ENCODE data around the gene TTLL9. TPM values are rescaled to one million over a fixed set of nuclear protein-coding genes. Genes with fewer than 3 reads are reported as not detected.
"Not testable (repeated sequence)": the region's sequence is repeated elsewhere in the genome, so short reads cannot be mapped to it uniquely, and the experiment has no call there.

The TTLL9 gene
- polyA plus RNA-seq, 1 donor = 0.25 TPM

DNA sequence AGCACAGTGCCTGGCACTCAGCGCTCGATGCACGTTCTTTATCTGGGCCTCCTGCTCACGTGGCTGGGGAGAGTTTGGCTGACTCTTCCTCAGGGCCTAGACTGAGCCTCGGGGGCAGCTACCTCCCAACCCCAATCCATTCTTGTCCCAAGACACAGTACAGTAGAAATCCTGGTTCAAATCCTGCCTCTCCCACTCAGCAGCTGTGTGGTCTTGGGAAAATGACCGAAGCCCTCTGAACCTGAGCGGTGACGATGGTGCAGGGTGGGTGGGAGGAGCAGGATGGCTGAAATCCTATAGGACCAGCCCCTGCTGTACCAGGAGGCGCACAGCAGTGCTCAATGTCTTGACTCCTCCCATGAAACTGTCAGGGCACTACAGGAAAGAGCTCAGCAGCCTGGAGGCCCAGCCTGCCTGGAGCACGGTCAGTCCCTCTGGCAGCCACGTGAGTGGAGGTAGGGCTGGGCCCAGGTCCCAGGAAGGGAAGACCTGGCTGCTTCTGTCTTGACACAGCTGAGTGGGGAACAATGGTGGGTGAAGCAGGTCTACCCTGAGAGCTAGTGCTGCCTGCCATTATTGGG lies 49.9 kb downstream of the TTLL9 start:
- DNase-seq = no peak

DNA sequence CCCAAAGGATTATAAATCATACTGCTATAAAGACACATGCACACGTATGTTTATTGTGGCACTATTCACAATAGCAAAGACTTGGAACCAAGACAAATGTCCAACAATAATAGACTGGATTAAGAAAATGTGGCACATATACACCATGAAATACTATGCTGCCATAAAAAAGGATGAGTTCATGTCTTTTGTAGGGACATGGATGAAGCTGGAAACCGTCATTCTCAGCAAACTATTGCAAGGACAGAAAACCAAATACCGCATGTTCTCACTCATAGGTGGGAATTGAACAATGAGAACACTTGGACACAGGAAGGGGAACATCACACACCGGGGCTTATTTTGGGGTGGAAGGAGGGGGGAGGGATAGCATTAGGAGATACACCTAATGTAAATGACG lies 51.0 kb downstream of the TTLL9 start:
- DNase-seq = not testable (repeated sequence)

- DNase-seq = no peak
Observed at GRCh38 chr20:31922181-31922580, 51.7 kb downstream of the TTLL9 start.

DNA sequence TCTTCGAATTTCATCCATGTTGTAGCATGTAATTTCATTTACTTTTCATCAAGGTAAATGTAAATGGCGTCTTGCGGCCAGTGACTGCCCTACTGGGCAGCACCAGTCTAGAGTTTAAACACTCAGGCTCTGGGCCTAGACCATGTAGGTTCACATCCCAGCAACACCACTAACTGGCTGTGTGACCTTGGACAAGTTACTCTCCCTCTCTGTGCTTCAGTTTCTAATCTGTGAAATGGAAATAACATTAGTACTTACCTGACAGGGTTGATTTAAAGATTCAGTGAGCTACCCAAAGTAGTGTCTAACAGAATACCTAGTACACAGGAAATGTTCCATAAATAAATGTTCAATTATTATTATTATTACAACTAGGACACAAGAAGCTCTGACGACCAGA lies 52.2 kb downstream of the TTLL9 start:
- no peak for DNase-seq

DNA sequence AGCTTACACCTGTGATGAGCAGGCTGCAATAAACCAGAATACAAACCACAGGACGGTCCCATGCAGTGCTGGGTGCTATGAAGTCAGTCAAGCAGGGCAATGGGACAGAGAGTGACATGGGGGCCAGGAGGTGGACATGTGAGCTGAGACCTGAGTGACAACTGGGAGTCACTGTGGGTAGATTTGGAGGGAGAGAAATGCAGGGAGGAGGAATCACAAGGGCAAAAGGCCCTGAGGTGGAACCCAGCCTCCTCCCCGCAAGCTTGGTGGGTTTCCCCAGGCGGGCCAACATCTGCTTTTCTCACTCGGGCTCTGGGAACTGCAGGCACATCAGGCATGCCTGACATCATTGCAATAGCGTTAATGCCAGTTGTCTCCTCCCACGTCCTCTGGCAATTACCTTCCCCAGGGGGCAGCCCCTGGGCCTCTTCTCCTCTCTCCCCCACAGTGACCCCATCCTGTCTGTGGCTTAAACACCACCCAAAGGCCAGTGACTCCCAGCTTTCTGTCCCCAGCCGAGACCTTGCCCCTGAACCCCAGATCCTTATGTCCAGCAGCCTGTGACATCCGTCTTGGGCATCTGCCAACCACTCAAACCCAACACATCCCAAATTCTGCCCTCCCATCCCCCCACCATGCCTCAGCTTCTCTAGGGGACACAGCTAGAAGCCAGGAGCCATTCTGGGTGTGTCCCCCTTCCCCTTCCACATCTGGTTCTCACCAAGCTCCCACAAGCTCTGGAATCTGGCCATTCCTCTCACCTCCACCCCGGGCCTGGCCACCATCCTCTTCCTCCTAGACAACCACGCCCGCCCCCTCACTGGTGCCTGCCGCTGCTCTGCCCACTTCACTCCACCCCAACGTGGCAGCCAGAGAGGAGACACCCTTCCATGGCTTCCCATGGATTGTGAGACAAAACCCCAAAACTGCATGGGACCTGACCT lies 53.2 kb downstream of the TTLL9 start:
- DNase-seq = no peak

DNA sequence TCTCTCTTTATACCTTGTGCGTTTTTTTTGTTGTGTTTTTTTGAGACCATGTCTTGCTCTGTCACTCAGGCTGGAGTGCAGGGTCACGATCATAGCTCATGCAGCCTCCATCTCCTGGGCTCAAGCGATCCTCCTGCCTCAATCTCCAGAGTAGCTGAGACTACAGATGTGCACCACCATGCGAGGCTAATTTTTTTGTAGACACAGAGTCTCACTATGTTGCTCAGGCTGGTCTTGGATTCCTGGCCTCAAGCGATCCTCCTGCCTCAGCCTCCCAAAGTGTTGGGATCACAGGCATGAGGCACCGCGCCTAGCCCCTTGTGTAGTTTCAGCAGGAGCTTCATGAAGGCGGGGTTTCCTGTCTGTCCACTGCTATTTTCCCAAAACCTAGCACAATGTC lies 54.1 kb downstream of the TTLL9 start:
- DNase-seq = no peak

DNA sequence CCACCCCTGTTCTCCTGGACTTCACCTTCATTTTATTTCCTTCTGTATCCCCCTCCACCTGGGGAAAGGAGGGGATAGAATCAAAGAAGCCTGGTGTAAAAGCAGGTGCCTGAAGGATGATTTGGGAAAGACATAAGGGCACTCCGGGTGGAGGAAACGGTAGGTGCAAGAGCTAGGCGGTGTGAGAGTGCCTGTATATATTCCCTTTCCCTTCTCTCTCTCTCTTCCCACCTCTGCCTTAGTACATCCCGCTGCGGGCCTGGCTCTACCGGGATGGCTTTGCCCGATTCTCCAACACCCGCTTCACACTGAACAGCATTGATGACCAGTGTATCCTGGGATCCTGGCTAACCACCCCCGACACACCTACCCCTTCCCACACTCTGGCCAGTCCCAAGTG lies 55.2 kb downstream of the TTLL9 start:
- DNase-seq = no peak

DNA sequence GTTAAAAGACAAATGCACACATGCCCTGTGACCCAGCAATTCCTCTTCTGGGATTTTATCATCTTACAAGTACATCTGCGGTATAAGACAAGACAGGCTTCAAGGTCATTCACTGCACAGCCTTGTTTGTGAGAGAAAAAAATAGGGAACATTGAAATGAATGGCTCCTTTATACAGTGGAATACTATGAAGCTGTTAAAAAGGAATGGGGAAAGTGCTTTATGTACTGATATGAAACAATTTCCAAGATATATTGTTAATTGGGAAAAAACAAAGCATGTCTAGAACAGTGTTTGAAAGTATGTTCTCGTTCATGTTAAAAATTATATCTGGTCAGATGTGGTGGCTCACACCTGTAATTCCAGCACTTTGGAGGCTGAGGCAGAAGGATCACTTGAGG lies 56.1 kb downstream of the TTLL9 start:
- DNase-seq = no peak

GRCh38 chr20:31927627-31928159 lies 57.3 kb downstream of the TTLL9 start:
- DNase-seq = no peak

DNA sequence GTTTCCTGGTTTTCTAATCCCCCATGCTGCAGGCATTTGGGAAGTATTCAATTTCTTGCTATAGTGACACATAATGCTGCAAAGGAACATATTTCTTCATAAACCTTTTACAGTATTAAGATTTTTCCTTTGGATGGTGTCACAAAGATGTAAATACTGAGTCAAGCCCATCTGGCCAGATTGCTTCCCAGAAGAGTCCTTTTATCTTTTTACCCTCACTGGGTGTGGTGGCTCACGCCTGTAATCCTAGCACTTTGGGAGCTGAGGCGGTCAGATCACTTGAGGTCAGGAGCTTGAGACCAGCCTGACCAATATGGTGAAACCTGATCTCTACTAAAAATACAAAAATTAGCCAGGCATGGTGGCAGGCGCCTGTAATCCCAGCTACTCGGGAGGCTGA lies 59.2 kb downstream of the TTLL9 start:
- DNase-seq = not testable (repeated sequence)

DNA sequence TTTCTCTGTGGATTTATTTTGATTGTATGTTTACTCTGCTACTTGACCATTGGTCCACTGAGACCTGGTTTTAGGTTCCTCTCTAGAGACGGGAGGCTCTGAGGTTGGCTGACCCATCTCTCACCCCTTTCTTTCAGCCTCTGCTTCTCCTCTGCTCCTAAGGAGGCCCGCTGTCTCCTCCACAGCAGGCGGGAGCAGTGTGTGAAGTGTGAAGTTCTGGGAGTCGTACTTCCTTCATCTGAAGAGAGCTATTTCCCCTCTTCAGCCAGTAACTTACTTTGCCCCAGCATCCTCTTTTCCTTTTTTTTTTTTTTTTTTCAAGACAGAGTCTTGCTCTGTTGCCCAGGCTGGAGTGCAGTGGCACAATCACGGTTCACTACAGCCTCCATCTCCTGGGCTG lies 60.3 kb downstream of the TTLL9 start:
- DNase-seq = no peak

GRCh38 chr20:31933698-31934097 lies 63.3 kb downstream of the TTLL9 start:
- no peak for DNase-seq

GRCh38 chr20:31934491-31934890 lies 64.1 kb downstream of the TTLL9 start:
- DNase-seq = no peak

DNA sequence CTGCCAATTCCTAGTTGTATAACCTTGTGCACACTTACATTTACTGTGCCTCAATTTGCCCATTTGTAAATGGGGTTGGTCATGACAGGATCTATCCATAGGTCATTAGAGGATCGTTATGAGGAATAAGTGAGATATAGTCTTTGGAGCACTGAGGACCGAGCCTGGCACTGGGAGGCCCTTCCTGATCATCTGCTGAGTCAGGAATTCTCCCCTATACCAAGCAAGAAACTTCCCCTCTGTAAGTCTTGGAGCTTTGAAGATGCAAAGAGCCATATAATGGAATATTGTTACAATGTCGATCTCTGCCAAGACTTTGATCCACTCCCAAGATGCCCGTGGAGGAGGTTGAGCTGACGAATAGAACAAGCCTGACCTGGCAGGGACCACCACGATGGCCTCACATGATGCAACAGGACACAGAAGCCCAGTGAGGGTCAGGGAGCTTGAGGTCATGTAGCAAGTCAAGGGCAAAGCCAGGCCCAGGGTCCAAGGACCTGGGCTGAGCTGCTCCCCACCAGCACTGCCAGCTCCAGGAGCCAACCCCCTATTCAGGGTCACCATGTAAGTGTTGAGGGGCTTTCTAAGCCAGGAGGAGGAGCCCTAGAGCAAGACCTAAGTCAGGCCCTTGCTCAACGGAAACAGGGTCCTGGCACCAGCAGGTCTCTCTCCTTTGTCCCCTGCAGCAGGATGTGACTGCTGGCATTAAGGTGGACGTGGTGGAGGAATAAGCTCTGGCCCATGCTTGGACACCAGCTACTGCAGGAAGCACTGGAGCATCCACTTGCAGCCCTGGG lies 64.7 kb downstream of the TTLL9 start:
- DNase-seq = no peak

DNA sequence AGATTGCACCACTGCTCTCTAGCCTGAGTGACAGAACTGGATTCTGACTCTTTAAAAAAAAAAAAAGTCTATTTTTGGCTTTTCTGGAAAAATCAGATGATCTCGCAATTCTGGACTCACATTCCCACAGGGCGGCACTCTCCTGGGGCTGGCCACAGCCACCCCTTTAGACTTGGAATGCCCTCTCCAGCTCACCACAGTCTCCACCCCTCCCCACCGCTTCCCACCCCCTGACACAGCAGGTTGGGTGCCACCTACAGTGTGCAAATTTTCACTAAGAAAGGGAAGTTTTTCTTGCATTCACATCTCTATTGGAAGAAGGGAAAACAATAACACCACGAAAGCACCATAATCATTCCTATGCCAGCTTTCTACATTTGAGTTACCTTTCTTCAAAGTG lies 66.0 kb downstream of the TTLL9 start:
- DNase-seq = no peak

DNA sequence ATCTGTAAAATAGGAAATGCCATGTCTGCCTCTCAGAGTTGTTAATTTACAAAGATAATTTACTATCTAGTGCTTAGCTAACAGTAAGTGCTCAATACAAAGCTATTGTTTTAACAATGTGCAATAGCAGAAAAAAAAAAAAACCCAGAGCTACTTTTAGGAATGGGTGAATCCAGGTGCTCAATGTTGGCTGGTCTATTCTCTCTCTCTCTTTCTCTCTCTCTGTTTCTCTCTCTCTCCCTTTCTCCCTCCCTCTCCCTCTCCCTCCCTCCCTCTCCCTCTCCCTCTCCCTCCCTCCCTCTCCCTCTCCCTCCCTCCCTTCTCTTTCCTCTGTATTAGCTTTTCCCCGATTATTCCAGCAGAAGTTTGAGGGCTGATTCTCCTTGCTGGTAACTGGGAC lies 67.4 kb downstream of the TTLL9 start:
- DNase-seq = no peak

DNA sequence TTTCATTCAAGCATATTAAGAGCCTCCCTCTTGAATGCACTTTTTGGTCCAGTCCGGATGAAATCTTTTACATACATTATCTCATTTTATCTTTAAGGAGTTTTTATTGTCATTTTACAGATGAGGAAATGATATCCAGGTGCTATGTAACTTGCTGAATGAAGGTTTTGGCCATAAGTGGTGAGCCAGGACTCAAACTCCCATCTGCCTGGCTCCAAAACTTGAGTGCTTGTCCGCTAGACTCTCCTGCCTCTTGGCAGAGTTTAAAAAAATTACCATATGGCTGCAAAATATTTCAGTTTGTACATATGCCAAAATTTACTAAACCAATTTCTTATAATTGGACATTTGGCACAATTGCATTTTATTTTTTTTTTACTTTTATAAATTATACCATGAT lies 69.2 kb downstream of the TTLL9 start:
- DNase-seq = no peak

DNA sequence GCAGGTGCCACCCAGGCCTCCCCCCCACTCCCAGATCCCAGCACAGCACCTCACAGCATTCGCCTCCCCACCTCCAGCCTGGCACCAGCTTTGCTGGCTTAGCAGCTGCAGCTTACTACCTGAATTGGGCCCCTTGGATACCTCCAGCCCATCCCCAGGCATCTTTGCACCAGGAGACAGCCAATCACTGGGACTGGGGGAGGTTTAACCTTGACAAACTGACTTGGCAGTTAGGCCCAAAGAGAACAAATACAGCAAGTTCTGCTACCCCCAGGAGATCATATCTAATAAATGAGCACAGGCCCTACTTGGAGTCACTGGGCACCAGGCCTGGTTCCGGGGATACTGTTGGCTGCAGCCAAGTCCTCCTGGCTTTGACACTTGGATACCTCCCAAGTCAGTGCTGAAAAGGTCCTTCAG lies 72.6 kb downstream of the TTLL9 start:
- no peak for DNase-seq

DNA sequence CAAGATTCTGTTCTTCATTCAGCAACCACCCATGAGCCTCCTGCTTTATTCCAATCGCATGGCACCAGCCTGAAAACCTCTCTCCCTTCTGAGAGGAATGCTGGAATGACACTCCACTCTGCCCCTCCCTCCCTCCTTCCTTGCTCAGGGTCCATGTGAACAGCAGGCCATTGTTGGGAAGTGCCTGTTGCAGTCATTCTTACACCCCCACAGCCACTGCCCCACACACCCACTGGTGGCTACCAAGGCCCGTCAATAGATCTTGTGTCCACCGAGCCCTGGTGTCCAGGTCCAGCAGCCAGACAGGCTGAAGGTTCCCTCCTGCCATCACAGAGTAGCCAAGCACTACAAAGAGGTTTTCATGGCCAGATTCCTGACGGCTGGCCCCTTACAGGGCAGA lies 74.9 kb downstream of the TTLL9 start:
- no peak for DNase-seq

- DNase-seq = no peak
Observed at GRCh38 chr20:31945785-31946184, 75.4 kb downstream of the TTLL9 start.

- DNase-seq = no peak
Observed at GRCh38 chr20:31948008-31948407, 77.6 kb downstream of the TTLL9 start.

DNA sequence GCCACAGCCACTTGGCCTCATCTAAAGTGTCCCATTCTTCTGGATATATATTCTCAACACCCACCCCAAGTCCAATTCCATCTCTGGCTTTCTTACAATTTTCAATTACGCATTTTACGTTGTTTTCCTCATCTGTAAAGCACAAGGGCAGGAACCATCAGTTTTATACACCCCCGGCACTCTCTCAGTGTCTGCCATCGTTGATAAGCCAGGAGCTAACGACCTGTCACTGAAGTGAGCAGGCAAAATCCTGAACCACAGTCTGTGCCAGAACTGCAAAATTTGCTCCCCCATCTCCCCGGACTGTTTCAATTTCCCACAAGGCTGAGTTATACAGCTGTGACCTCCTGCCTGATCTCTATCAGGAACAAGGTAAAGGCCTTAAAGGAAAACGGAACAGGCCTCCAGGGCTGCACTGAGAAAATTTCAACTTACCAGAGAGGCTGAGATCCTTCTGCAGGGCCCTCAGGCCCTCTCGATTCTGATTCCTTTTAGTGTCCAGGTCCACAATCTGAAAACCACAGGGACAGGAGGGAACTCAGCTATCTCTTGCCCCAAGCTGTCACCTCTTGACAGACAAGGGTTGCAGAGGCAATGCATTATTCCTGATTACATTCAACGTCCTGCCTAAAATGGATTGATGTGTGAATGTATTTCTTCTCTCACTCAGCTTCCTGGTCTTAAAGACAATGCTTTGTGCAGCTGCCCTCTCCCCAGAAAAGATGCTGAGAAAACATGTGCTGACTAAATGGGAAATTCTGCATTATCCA lies 79.6 kb downstream of the TTLL9 start:
- no peak for DNase-seq

DNA sequence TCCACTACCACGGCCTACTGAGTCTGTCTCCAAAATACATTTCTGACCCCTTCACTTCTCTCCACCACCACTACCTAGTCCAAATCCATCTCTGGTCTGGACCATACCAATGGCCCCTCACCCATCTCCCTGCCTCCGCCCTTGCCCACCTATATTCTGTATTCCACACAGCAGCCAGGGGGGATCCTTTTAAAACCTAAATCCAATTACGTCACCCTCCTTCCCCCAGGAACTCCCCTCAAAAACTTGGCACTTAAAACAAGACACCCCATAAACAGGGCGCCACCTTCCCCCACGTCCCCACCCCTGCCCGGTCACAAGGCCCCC lies 80.7 kb downstream of the TTLL9 start:
- no peak for DNase-seq

All from hindlimb muscle (tissue), 1 donor.